ENCODE data around the gene GID8. TPM values are rescaled to one million over a fixed set of nuclear protein-coding genes. Genes with fewer than 3 reads are reported as not detected.

GID8 gene
- total and polyA plus RNA-seq, 9 of the 15 experiments (the other 6 are each of a cell fraction or from before 2014, with no cell fraction given): 7.5 to 31.6 (median 22.2) TPM

- H3K36me3 ChIP-seq (ENCODE audit: control insufficient read depth, insufficient read depth, low read length): peaks cover 99% of the 10 kb centered on the region
- H3K9ac ChIP-seq (ENCODE audit: insufficient read depth in 1 of 2, low read depth in 2 of 2, low read length in 2 of 2): no peak overlapping the region
- H3K4me1 ChIP-seq (replicated peaks in 1 of 2; ENCODE audit: control insufficient read depth in 2 of 2, insufficient read depth in 2 of 2, low read length in 2 of 2): peaks cover 0 to 3% of the 10 kb centered on the region in 2 experiments; a peak in 2 of 5 replicates
- peaks cover 22% of the 10 kb centered on the region; the same call in 1 of the 2 replicates for H4K20me1 ChIP-seq (replicated peaks; ENCODE audit: control insufficient read depth, insufficient read depth, low read length)
- ChIA-PET CTCF (ENCODE audit: low intra/inter-chr PET ratio) (no interaction called here), POLR2A (interaction anchor here (0.7 to 1.3 kb wide), 3 partner anchors 11 to 85 kb away, joined by 3 to 4 read pairs (median 4); no protein-coding TSS in a partner anchor)
- peaks cover 57% of the 10 kb centered on the region for H3K79me2 ChIP-seq (ENCODE audit: control insufficient read depth, insufficient read depth, low read length)
- TF ChIP-seq ZNF175 (CRISPR knock-in tag; IDR thresholded peaks at IDR 0.05; ENCODE audit: low read depth): no peak
- TF ChIP-seq, protein P1, sequence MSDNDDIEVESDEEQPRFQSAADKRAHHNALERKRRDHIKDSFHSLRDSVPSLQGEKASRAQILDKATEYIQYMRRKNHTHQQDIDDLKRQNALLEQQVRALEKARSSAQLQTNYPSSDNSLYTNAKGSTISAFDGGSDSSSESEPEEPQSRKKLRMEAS (CRISPR knock-in tag; IDR thresholded peaks at IDR 0.05): no peak
- no peak for TF ChIP-seq XRCC3 (IDR thresholded peaks at IDR 0.05)
- TF ChIP-seq KDM5B (IDR thresholded peaks at IDR 0.05; ENCODE audit: insufficient replicate concordance, low read depth, low read length): no peak
- no peak for TF ChIP-seq SIN3A (IDR thresholded peaks at IDR 0.05; ENCODE audit: borderline replicate concordance in 2 of 2, control insufficient read depth in 1 of 2, low read depth in 2 of 2, low read length in 2 of 2)
- no peak for TF ChIP-seq ZNF184 (CRISPR knock-in tag; IDR thresholded peaks at IDR 0.05)
- TF ChIP-seq CREB5 (CRISPR knock-in tag; IDR thresholded peaks at IDR 0.05): no peak
- no peak for TF ChIP-seq ZNF695 (CRISPR knock-in tag; IDR thresholded peaks at IDR 0.05)
- TF ChIP-seq SMAD1 (IDR thresholded peaks at IDR 0.05; ENCODE audit: low read depth, low read length, partially characterized antibody): no peak
- H3K4me2 ChIP-seq (ENCODE audit: insufficient read depth, low read length): no peak overlapping the region
- no TSS peak for BruUV-seq (replicated peaks)
- FAIRE-seq (no peak), ATAC-seq (no peak), DNase-seq (ENCODE audit: extremely low read depth in 1 of 4, low spot score in 3 of 4) (no peak)
- no peak overlapping the region for H3K4me3 ChIP-seq
- no peak overlapping the region for H3K27ac ChIP-seq (ENCODE audit: extremely low read depth, low read depth, low read length)
- H2AFZ ChIP-seq (ENCODE audit: low read depth, low read length): no peak overlapping the region
- H3K27me3 ChIP-seq (ENCODE audit: control insufficient read depth in 2 of 2, insufficient read depth in 2 of 2, low read length in 2 of 2): no peaks in the 10 kb centered on the region
- in situ Hi-C loops (cut with MboI): no loop called here
- intact Hi-C loops (cut with micrococcal nuclease): no loop called here
- no peaks in the 10 kb centered on the region for H3K9me3 ChIP-seq (replicated peaks; ENCODE audit: control insufficient read depth, insufficient read depth, low read depth, low read length)
- H3K9me1 ChIP-seq (ENCODE audit: control insufficient read depth, insufficient read depth, low read length): peaks cover 5% of the 10 kb centered on the region
- 90% methylated on average over 18 of the region's 18 CpGs for WGBS (ENCODE audit: insufficient coverage, low coverage, missing lambda C conversion rate)
Observed at GRCh38 chr20:62908971-62909791, 28.8 kb upstream of the GID8 start.
